ENCODE measurements around the gene FYCO1. TPM values are rescaled to one million over a fixed set of nuclear protein-coding genes. Genes with fewer than 3 reads are reported as not detected.

Gene FYCO1
- total RNA-seq, 1 donor from 2014 or later: 26.7 TPM

DNA sequence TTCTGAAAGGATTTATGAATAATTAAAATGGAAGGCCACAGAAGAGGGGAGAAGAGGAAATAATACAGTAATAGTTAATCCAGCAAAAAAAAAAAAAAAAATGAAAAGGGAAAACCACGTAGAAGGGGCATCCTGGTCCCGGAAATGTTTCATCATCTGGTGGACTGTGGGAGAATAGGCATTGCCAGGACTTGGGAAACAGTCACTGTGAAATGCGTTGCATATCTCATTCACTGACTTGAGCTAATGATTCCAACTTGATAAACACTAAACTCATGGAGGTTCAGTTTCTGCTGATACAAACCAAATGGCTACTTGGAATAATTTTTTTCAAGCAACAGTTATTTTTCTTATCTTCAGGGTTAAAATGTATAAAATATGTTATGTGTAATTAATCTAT, 28.5 kb upstream of the FYCO1 start:
- DNase-seq (ENCODE audit: low read depth): no peak
- TF ChIP-seq, protein P1, sequence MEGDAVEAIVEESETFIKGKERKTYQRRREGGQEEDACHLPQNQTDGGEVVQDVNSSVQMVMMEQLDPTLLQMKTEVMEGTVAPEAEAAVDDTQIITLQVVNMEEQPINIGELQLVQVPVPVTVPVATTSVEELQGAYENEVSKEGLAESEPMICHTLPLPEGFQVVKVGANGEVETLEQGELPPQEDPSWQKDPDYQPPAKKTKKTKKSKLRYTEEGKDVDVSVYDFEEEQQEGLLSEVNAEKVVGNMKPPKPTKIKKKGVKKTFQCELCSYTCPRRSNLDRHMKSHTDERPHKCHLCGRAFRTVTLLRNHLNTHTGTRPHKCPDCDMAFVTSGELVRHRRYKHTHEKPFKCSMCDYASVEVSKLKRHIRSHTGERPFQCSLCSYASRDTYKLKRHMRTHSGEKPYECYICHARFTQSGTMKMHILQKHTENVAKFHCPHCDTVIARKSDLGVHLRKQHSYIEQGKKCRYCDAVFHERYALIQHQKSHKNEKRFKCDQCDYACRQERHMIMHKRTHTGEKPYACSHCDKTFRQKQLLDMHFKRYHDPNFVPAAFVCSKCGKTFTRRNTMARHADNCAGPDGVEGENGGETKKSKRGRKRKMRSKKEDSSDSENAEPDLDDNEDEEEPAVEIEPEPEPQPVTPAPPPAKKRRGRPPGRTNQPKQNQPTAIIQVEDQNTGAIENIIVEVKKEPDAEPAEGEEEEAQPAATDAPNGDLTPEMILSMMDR (IDR thresholded peaks at IDR 0.05; ENCODE audit: insufficient read depth, low read length, poor library complexity, severe bottlenecking): no peak
- peaks cover 2% of the 10 kb centered on the region for H3K27me3 ChIP-seq (ENCODE audit: control insufficient read depth, insufficient read depth, low read length)
- no peak overlapping the region for H3K4me3 ChIP-seq (ENCODE audit: low read depth, low read length)
- no peaks in the 10 kb centered on the region for H3K36me3 ChIP-seq (ENCODE audit: control insufficient read depth, insufficient read depth, low read length)

DNA sequence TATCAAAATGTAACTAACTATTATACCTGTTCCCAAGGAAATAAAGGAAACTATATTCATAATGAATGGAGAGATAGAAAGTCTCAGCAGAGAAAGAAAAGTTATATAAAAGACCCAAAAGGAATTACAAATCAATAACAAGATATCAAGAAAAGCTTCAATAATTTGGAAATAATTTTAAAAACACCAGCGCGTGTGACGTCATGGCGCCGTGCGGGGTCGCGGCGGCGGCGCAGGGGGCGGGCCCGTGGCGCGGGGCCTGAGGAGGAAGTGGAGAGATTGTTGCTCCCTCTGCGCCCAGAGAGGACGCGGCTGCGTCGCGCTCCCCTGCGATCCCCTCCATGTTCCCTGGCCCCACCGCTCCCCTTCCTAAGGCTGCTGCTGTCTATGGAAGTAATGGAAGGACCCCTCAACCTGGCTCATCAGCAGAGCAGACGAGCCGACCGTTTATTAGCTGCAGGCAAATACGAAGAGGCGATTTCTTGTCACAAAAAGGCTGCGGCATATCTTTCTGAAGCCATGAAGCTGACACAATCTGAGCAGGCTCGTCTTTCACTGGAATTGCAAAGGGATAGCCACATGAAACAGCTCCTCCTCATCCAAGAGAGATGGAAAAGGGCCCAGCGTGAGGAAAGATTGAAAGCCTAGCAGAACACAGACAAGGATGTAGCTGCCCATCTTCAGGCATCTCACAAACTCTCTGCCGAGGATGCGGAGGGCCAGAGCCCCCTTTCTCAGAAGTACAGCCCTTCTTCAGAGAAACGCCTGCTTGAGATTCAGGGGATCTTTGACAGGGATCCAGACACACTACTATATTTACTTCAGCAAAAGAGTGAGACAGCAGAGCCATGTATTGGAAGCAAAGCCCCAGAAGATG, 27.5 kb upstream of the FYCO1 start:
- no peak overlapping the region for H3K4me3 ChIP-seq (ENCODE audit: low read depth, low read length)
- no peaks in the 10 kb centered on the region for H3K36me3 ChIP-seq (ENCODE audit: control insufficient read depth, insufficient read depth, low read length)
- no peak for DNase-seq (ENCODE audit: low read depth)
- TF ChIP-seq, protein P1 (IDR thresholded peaks at IDR 0.05; ENCODE audit: insufficient read depth, low read length, poor library complexity, severe bottlenecking): no peak
- peaks cover 2% of the 10 kb centered on the region for H3K27me3 ChIP-seq (ENCODE audit: control insufficient read depth, insufficient read depth, low read length)

DNA sequence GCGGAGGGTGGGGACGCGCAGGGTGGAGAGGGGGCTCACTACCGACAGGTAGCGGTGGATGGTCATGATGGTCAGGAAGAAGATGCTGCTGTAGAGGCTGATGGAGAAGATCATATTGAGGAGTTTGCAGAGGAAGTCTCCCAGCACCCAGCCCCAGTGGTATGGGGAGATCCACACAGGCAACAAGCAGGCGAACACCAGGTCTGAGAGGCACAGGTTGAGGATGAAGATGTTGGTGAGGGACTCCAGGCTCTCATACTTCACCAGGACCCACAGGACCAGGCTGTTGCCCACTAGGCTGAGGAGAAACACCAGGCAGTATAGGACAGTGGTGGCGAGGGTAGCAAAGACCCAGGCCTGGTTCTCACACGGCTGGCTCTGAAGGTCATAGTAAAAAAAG, 25.9 kb upstream of the FYCO1 start:
- TF ChIP-seq, protein P1 (IDR thresholded peaks at IDR 0.05; ENCODE audit: insufficient read depth, low read length, poor library complexity, severe bottlenecking): no peak
- no peak for DNase-seq (ENCODE audit: low read depth)

DNA sequence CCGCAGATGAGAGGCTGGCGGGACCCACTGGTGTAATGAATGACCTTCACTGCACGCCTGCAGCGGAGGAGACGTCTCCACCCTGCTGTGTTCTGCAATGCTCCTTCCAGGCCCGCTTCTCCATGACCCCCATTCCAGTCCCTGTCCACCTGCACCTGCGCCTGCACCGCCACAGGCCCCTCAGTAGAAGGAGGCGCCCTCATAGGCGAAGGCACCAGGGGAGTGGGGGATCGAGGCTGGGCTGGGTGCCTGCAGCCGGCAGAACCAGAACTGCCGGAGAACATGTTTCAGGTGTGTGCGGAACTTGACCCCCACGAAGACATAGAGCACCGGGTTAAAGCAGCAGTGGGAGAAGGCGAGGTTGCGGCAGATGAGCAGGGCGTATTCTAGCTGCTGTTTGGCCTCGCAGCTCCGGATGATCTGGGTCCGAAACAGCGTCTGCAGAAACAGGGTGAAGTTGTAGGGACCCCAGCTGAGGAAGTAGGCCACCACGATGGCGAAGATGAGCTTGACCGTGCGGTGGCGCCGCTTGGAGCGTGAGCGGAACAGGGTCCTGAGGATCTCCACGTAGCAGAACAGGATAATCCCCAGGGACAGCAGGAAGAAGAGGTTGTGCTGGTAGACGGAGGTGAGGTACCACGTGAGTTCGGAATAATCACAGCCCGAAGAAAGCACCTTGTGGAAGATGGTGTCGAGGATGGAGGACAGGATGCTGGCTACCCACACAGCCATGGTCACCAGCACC, 25.3 kb upstream of the FYCO1 start:
- Histone ChIP-seq H3K27me3 (ENCODE audit: control insufficient read depth, insufficient read depth, low read length) (peaks cover 2% of the 10 kb centered on the region), H3K4me3 (ENCODE audit: low read depth, low read length) (no peak overlapping the region), H3K36me3 (ENCODE audit: control insufficient read depth, insufficient read depth, low read length) (no peaks in the 10 kb centered on the region)
- DNase-seq (ENCODE audit: low read depth): no peak
- TF ChIP-seq, protein P1 (IDR thresholded peaks at IDR 0.05; ENCODE audit: insufficient read depth, low read length, poor library complexity, severe bottlenecking): no peak

More for the DNA sequence above, 25.9 kb upstream of the FYCO1 start:
- no peaks in the 10 kb centered on the region for H3K36me3 ChIP-seq (ENCODE audit: control insufficient read depth, insufficient read depth, low read length)
- no peak overlapping the region for H3K4me3 ChIP-seq (ENCODE audit: low read depth, low read length)
- peaks cover 2% of the 10 kb centered on the region for H3K27me3 ChIP-seq (ENCODE audit: control insufficient read depth, insufficient read depth, low read length)

DNA sequence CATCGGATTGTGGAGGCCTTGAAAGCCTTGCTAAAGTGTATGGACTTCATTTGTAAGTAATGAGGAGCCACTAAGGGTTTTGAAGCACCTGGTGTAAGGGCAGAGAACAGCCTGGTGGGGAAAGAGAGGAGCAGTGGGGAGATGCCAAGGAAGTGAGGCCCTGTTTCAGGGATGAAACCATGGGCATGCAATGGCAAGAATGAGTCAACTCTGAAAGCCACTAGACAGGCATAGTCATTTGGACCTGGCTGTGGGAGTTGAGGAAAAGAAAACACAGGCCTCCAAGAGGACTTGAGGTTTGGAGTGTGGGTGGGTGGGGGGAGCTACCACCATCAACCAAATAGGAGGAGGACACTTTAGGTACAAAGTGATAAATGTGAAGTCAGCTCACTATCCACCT, 24.1 kb upstream of the FYCO1 start:
- no peaks in the 10 kb centered on the region for H3K36me3 ChIP-seq (ENCODE audit: control insufficient read depth, insufficient read depth, low read length)
- DNase-seq (ENCODE audit: low read depth): no peak
- peaks cover 2% of the 10 kb centered on the region for H3K27me3 ChIP-seq (ENCODE audit: control insufficient read depth, insufficient read depth, low read length)
- H3K4me3 ChIP-seq (ENCODE audit: low read depth, low read length): no peak overlapping the region
- TF ChIP-seq, protein P1 (IDR thresholded peaks at IDR 0.05; ENCODE audit: insufficient read depth, low read length, poor library complexity, severe bottlenecking): no peak
